SH-SY5Y (cell line): ENCODE results near the gene MYH10.

Experiments used
- GATA2 ChIP-seq: IDR thresholded peaks from 2 replicates; pipeline ENCODE4 v1.6.1; 2011; ENCODE audit warnings: mild to moderate bottlenecking, low read depth, low read length
- GATA3 ChIP-seq: IDR thresholded peaks from 2 replicates; pipeline ENCODE4 v1.6.1; 2011; ENCODE audit warnings: low read depth, mild to moderate bottlenecking, low read length, moderate library complexity

The MYH10 gene

GRCh38 chr17:8518850-8519249 lies 111.7 kb downstream of the MYH10 start:
- TF ChIP-seq GATA2 (no peak), GATA3 (no peak)

DNA sequence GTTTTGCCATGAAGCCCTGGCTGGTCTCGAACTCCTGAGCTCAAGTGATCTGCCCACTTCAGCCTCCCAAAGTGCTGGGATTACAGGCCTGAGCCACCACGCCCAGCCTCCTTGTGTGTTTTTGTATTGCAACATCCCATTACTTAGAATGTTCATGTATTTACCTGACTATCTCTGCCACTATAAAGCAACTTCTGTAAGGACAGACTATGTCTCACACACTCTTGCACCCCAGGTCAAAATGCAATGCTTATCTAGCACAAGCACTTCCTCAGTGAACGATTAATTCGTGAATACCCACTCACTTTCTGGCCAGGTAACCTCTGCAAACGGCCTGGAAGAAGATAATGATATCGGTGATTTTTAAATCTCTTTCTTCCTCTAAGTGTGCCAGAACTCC lies 112.2 kb downstream of the MYH10 start:
- no peak for TF ChIP-seq GATA3
- TF ChIP-seq GATA2, result no peak

DNA sequence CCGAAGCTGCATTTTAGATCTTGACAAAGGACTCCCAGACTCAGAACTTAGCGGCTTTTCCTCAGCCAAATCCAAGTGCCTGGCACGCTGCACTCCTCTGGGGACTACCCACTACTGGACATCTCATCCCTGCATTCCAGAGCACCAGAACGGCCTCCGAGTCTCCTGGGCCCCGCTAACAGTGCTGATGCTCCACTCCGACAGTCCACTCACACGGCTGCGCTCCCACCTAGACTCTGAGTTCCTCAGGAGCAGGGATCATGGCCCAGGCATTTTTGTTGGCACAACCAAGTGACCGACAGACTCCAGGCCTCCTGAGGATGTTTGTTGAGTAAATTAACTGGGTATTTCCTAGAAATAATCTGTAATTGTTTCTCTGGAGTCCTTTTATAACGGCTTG lies 115.7 kb downstream of the MYH10 start:
- no peak for TF ChIP-seq GATA3
- TF ChIP-seq GATA2, result no peak

DNA sequence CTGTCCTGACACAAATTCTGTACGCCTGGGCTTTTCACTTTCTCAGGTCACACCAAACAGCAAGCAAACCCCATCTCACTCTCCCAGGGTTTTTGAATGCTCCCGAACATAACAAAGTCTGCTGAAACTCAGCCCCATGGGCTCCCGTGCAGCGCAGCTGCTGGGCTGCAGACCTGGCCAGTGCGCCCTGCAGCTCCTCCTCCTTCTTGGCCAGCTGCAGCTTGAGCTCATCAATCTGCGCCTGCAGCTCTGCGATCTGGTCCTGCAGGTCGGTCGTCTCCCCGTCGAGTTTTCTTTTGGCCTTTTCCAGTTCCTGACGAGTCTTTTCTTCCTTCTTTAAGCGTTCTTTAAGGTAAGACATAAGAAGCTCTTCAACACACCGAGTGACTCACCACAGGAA lies 124.4 kb downstream of the MYH10 start:
- TF ChIP-seq GATA3 (no peak), GATA2 (no peak)

- TF ChIP-seq GATA3 (no peak), GATA2 (no peak)
Measured at GRCh38 chr17:8504460-8505207, 125.9 kb downstream of the MYH10 start.

GRCh38 chr17:8503807-8504206 lies 126.7 kb downstream of the MYH10 start:
- TF ChIP-seq GATA2 (no peak), GATA3 (no peak)

DNA sequence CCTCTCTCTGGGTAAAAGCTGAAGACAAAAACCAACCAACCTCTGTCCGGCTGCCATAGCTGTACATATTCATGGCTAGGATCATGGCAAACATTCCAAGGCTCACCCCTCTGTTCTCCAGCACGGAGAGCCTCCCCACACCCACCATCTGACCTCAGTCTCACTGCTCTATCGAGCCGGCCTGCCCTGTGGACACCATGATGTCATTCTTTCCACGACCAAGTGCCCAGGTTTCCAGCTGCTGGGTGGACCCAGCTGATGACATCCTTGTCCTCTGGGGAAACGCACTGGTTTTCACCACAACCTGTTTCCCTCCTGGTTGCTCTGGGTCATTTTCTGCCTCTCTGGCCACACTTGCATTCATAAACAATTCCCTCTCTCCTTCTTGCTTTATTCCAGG lies 127.2 kb downstream of the MYH10 start:
- TF ChIP-seq GATA2, result no peak
- no peak for TF ChIP-seq GATA3

GRCh38 chr17:8502126-8502525 lies 128.4 kb downstream of the MYH10 start:
- no peak for TF ChIP-seq GATA3
- TF ChIP-seq GATA2, result no peak

DNA sequence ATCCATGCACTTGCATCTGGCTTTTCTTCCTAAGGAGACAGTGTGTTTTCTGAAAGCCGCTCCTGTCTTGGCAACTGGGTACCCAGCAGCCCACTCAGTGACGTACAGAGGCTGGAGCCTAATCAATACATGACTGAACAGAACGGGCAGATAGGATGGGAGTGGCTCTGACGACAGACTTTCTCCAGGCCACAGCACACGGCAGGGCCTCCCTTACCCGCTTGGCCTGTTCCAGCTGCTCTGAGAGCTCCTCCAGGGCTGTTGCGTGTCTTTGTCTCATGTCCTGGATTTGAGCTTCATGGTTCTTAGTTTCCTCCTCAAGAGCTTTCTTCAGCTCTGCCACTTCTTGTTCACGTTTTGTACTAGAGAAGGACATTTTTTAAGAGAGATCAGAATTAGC lies 129.9 kb downstream of the MYH10 start:
- no peak for TF ChIP-seq GATA3
- no peak for TF ChIP-seq GATA2

- TF ChIP-seq GATA3 (no peak), GATA2 (no peak)
Measured at GRCh38 chr17:8499614-8500013, 130.9 kb downstream of the MYH10 start.

GRCh38 chr17:8499171-8499570 lies 131.4 kb downstream of the MYH10 start:
- no peak for TF ChIP-seq GATA3
- TF ChIP-seq GATA2, result no peak

DNA sequence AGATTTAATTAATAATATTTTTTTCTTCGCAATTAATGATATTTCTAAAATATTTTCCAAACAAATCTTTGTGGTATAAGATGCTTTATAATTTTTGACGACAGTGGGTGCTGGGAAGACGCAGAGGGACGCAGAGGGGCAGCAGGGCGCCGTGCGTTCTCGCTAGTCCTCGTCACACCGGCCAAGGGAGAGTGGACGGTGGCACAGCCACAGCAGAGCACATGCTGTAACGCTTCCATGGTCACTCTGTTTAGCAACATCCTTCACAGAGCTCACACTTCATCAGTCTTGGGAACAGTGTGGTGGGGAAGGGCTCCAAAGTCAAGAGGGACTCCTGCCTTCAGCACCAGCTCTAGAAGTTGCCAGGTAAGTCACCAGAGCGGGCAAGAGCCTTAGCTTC lies 134.4 kb downstream of the MYH10 start:
- TF ChIP-seq GATA3, result no peak

DNA sequence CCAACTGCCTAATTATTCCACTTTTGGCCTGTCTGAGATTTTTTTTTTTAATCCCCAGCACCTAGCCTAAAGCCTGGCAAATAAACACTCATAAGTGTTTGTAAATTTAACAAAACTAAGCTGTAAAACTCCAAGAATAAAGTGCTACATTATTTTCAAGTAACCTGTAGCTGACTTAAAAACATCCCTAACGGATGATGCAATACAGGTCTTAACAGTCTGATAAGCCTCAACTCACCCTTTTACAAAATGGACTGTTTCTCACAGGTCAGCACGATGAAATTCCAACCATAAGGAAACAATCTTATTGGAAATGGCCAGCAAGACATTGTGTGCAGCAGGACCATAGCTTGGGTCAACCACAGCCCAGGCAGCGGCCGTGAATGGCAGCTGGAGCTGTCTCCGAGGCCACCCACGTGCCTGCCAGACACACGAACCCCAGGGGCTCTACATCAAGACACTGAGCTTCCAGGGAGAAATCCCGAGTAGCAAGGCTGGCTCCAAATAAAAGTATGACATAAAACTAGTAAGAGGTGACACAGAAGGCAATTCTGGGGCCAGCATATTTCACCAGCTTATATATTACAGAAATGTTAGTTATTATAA lies 135.9 kb downstream of the MYH10 start:
- no peak for TF ChIP-seq GATA3
- TF ChIP-seq GATA2, result no peak

DNA sequence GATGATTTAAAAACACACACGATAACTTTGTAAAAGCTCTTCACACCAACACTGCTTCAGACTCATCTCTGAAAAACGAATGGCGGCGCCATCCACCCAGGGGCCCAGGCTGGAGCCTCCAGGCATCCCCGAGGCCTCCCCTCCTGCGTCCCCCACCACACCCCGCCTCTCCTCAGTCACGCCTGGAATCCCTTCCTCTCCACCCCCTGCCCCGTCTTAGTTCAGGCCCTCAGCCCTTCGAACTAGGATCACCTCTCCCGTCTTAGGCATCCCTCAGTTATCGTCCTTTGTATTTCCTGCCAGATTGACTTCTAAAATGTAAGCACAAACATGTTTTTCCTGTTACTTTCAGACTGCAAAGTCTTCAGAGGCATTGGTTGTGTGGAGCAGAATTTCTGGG lies 136.5 kb downstream of the MYH10 start:
- no peak for TF ChIP-seq GATA3
- no peak for TF ChIP-seq GATA2

DNA sequence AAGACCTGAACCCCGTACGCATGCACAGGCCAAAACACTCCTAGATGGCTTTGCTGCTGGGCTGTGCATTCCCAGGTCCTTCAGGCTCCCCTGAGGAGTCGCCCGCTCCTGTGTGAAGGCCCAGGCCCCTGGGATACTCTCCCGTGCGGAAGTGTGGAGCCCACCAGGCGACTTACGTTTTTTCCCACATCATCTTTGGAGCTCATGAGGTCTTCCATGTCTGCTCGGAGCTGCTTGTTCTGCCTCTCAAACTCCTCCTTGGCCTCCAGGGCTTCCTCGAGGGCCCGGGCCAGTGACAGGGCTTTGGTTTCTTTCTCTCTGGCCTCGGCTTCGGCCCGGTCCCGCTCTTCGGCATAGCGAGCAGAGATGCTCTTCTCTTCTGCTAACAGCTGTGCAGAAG lies 138.4 kb downstream of the MYH10 start:
- TF ChIP-seq GATA3 (no peak), GATA2 (no peak)
